Measurements from ENCODE around the gene TEX22. TPM values are rescaled to one million over a fixed set of nuclear protein-coding genes. Genes with fewer than 3 reads are reported as not detected.

The TEX22 gene
- total RNA-seq, 1 experiment from 2014 or later = 0.29 TPM

DNA sequence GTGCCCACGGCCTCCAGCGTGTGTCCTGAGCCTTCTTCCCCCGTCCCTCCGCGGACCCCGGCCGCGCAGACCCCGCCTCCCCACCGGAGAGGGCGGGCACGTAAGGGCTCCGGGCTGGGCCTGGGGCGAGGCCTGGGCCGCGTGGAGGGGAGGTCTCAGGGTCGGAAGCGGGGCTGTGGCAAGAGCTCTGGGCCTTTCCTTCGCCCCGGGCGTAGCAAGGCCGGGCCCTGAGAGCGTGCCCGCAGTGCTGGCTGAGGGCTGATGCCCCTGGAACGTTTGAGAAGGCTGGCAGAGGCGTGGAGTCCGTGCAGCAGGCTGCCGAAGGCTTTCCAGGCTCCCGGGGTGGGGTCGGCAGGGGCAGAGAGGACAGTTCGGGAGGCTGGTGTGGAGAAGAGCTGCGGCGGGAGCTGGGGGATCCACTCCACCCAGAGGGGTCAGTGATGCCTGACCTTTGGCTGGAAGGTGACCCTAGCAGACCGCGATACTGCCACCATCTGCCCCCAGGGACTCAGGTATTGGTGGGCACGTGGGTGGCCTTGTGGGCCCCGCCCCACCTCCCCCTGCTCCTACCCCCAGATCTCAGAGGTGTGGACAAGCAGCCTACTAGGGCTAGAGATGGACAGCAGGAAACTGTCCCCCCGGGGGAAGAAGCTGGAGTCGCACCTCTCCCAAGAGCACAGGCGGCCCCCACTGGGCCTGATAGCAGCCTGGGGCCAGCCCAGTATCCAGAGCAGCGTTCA, 558 bp downstream of the TEX22 start:
- H3K27me3 ChIP-seq (ENCODE audit: low read length) = no peaks in the 10 kb centered on the region
- TF ChIP-seq EZH2phosphoT487 (IDR thresholded peaks at IDR 0.05; ENCODE audit: borderline replicate concordance, low read length) = no peak
- no peak for TF ChIP-seq CTCF (conservative IDR thresholded peaks at IDR 0.05; ENCODE audit: low read depth, low read length)
- no peak for TF ChIP-seq EZH2 (IDR thresholded peaks at IDR 0.05; ENCODE audit: low read length, unreplicated experiment)
- BruUV-seq (replicated peaks) = no TSS peak
- CTCF ChIA-PET = no interaction called here
- H3K4me1 ChIP-seq (ENCODE audit: insufficient read depth, low read length) = peaks cover 17% of the 10 kb centered on the region
- peaks cover 19% of the 10 kb centered on the region for H3K79me2 ChIP-seq (ENCODE audit: low read length)
- DNase-seq = peak; percentile 43
- intact Hi-C loops (cut with micrococcal nuclease) = no loop called here
- peaks cover 11% of the 10 kb centered on the region for H3K36me3 ChIP-seq (ENCODE audit: low read depth, low read length)
- H4K20me1 ChIP-seq (ENCODE audit: low read length) = no peaks in the 10 kb centered on the region
- H3F3A ChIP-seq (ENCODE audit: low read length, unreplicated experiment) = no peaks in the 10 kb centered on the region
- H3K27ac ChIP-seq (ENCODE audit: low read length) = peak overlapping the region; percentile 49
- peak; percentile 52 for ATAC-seq
- peak overlapping the region; percentile 96 for H3K4me2 ChIP-seq (ENCODE audit: low read length)
- POLR2A ChIA-PET (ENCODE audit: unreplicated experiment) = no interaction called here
- no peaks in the 10 kb centered on the region for H3K9me2 ChIP-seq (replicated peaks; ENCODE audit: low read length)
- H3K9ac ChIP-seq (ENCODE audit: low read length) = peak overlapping the region; percentile 95
- H3K9me3 ChIP-seq (ENCODE audit: low read length) = no peaks in the 10 kb centered on the region
- H2AFZ ChIP-seq (ENCODE audit: low read length) = peak overlapping the region; percentile 77
- H3K4me3 ChIP-seq (ENCODE audit: low read length) = peak overlapping the region; percentile 90

DNA sequence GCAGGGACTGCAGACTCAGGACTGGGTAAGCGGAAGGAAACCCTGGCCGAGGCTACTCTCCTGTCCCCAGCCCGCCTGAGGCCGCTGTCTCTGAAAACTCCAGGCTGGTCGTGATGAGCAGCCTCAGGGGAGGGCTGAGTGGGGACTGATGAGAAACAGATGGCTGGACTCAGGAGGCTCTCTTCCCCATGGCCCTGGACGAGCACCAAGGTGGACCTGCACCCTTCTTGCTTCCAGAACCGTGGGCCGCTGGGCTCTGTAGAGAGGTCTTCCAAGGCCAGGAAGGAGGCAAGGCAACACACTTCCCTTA, 1.1 kb downstream of the TEX22 start:
- TSS peak; percentile 64 for BruUV-seq (replicated peaks)

More for the DNA sequence above, 1.1 kb downstream of the TEX22 start:
- ChIA-PET POLR2A (ENCODE audit: unreplicated experiment) (no interaction called here), CTCF (no interaction called here)
- Histone ChIP-seq H2AFZ (ENCODE audit: low read length) (no peak overlapping the region), H3K4me1 (ENCODE audit: insufficient read depth, low read length) (peaks cover 17% of the 10 kb centered on the region), H3K9me3 (ENCODE audit: low read length) (no peaks in the 10 kb centered on the region), H3K9ac (ENCODE audit: low read length) (peak overlapping the region; percentile 95), H3K9me2 (replicated peaks; ENCODE audit: low read length) (no peaks in the 10 kb centered on the region), H3F3A (ENCODE audit: low read length, unreplicated experiment) (no peaks in the 10 kb centered on the region), H3K4me3 (ENCODE audit: low read length) (peak overlapping the region; percentile 90), H3K36me3 (ENCODE audit: low read depth, low read length) (peaks cover 11% of the 10 kb centered on the region), H3K27ac (ENCODE audit: low read length) (no peak overlapping the region), H3K79me2 (ENCODE audit: low read length) (peaks cover 19% of the 10 kb centered on the region), H3K27me3 (ENCODE audit: low read length) (no peaks in the 10 kb centered on the region), H3K4me2 (ENCODE audit: low read length) (peak overlapping the region; percentile 96), H4K20me1 (ENCODE audit: low read length) (no peaks in the 10 kb centered on the region)
- intact Hi-C loops (cut with micrococcal nuclease) = no loop called here
- TF ChIP-seq EZH2phosphoT487 (IDR thresholded peaks at IDR 0.05; ENCODE audit: borderline replicate concordance, low read length) (no peak), EZH2 (IDR thresholded peaks at IDR 0.05; ENCODE audit: low read length, unreplicated experiment) (no peak), CTCF (conservative IDR thresholded peaks at IDR 0.05; ENCODE audit: low read depth, low read length) (no peak)
- DNase-seq (no peak), ATAC-seq (no peak)
